ENCODE measurements around the gene XRCC6.
A peak's percentile ranks its signal among the peaks of the same experiment; 100 is the strongest.
"Not testable (repeated sequence)": the region's sequence is repeated elsewhere in the genome, so short reads cannot be mapped to it uniquely, and the experiment has no call there.

XRCC6 gene

GRCh38 chr22:41608386-41608785 is 12.7 kb upstream of the XRCC6 start:
- no peak overlapping the region for H3K27ac ChIP-seq (ENCODE audit: low read depth, low read length)
- H3K36me3 ChIP-seq (ENCODE audit: control insufficient read depth, insufficient read depth, low read length): peaks cover 4% of the 10 kb centered on the region
- H3K4me1 ChIP-seq (ENCODE audit: control insufficient read depth, insufficient read depth, low read length): no peaks in the 10 kb centered on the region
- no peaks in the 10 kb centered on the region for H3K27me3 ChIP-seq (ENCODE audit: control insufficient read depth, insufficient read depth, low read length)
- H3K4me3 ChIP-seq (ENCODE audit: low read length): no peak overlapping the region
- no peak overlapping the region for H3K9ac ChIP-seq (ENCODE audit: low read length)

- H3K27me3 ChIP-seq (ENCODE audit: control insufficient read depth, insufficient read depth, low read length): no peaks in the 10 kb centered on the region
- no peak overlapping the region for H3K9ac ChIP-seq (ENCODE audit: low read length)
- H3K4me1 ChIP-seq (ENCODE audit: control insufficient read depth, insufficient read depth, low read length): no peaks in the 10 kb centered on the region
- no peaks in the 10 kb centered on the region for H3K36me3 ChIP-seq (ENCODE audit: control insufficient read depth, insufficient read depth, low read length)
- no peak overlapping the region for H3K4me3 ChIP-seq (ENCODE audit: low read length)
- no peak overlapping the region for H3K27ac ChIP-seq (ENCODE audit: low read depth, low read length)
These were observed 8.3 kb upstream of the XRCC6 start for GRCh38 chr22:41612603-41613306.

GRCh38 chr22:41613456-41613855 is 7.6 kb upstream of the XRCC6 start:
- no peak overlapping the region for H3K4me3 ChIP-seq (ENCODE audit: low read length)
- no peaks in the 10 kb centered on the region for H3K36me3 ChIP-seq (ENCODE audit: control insufficient read depth, insufficient read depth, low read length)
- H3K27ac ChIP-seq (ENCODE audit: low read depth, low read length): no peak overlapping the region

GRCh38 chr22:41619979-41620588 is 1.0 kb upstream of the XRCC6 start:
- Histone ChIP-seq H3K4me1 (ENCODE audit: control insufficient read depth, insufficient read depth, low read length) (peaks cover 16% of the 10 kb centered on the region), H3K36me3 (ENCODE audit: control insufficient read depth, insufficient read depth, low read length) (peaks cover 6% of the 10 kb centered on the region), H3K9ac (ENCODE audit: low read length) (peak overlapping the region; percentile 53), H3K27me3 (ENCODE audit: control insufficient read depth, insufficient read depth, low read length) (no peaks in the 10 kb centered on the region), H3K27ac (ENCODE audit: low read depth, low read length) (peak overlapping the region; percentile 91), H3K4me3 (ENCODE audit: low read length) (peak overlapping the region; percentile 78)

More at GRCh38 chr22:41613456-41613855, 7.6 kb upstream of the XRCC6 start:
- Histone ChIP-seq H3K27me3 (ENCODE audit: control insufficient read depth, insufficient read depth, low read length) (no peaks in the 10 kb centered on the region), H3K9ac (ENCODE audit: low read length) (no peak overlapping the region), H3K4me1 (ENCODE audit: control insufficient read depth, insufficient read depth, low read length) (no peaks in the 10 kb centered on the region)

GRCh38 chr22:41620589-41621098 is 451 bp upstream of the XRCC6 start, which contains the start of gene DESI1:
Gene DESI1 (minus strand): TSS chr22:41621043. CDS start chr22:41620839, 204 bp downstream.
- Histone ChIP-seq H3K27me3 (ENCODE audit: control insufficient read depth, insufficient read depth, low read length) (no peaks in the 10 kb centered on the region), H3K27ac (ENCODE audit: low read depth, low read length) (peak within 1 kb of the TSS; percentile 98), H3K36me3 (ENCODE audit: control insufficient read depth, insufficient read depth, low read length) (peaks cover 8% of the 10 kb centered on the region), H3K4me1 (ENCODE audit: control insufficient read depth, insufficient read depth, low read length) (peaks cover 16% of the 10 kb centered on the region), H3K9ac (ENCODE audit: low read length) (peak within 1 kb of the TSS; percentile 91), H3K4me3 (ENCODE audit: low read length) (peak within 1 kb of the TSS; percentile 81)

GRCh38 chr22:41621911-41622179 is 750 bp downstream of the XRCC6 start:
- H3K4me1 ChIP-seq (ENCODE audit: control insufficient read depth, insufficient read depth, low read length): peaks cover 16% of the 10 kb centered on the region

GRCh38 chr22:41625577-41625976 is 4.5 kb downstream of the XRCC6 start:
- peaks cover 7% of the 10 kb centered on the region for H3K4me1 ChIP-seq (ENCODE audit: control insufficient read depth, insufficient read depth, low read length)
- H3K36me3 ChIP-seq (ENCODE audit: control insufficient read depth, insufficient read depth, low read length): peaks cover 21% of the 10 kb centered on the region
- no peaks in the 10 kb centered on the region for H3K27me3 ChIP-seq (ENCODE audit: control insufficient read depth, insufficient read depth, low read length)

More at GRCh38 chr22:41621911-41622179, 750 bp downstream of the XRCC6 start:
- Histone ChIP-seq H3K9ac (ENCODE audit: low read length) (peak overlapping the region; percentile 91), H3K4me3 (ENCODE audit: low read length) (peak overlapping the region; percentile 81), H3K27me3 (ENCODE audit: control insufficient read depth, insufficient read depth, low read length) (no peaks in the 10 kb centered on the region), H3K27ac (ENCODE audit: low read depth, low read length) (peak overlapping the region; percentile 98), H3K36me3 (ENCODE audit: control insufficient read depth, insufficient read depth, low read length) (peaks cover 8% of the 10 kb centered on the region)

GRCh38 chr22:41631115-41631514 is 10.0 kb downstream of the XRCC6 start:
- not testable (repeated sequence) for H3K4me1 ChIP-seq (ENCODE audit: control insufficient read depth, insufficient read depth, low read length); H3K27ac ChIP-seq (ENCODE audit: low read depth, low read length); H3K27me3 ChIP-seq (ENCODE audit: control insufficient read depth, insufficient read depth, low read length); H3K4me3 ChIP-seq (ENCODE audit: low read length); H3K9ac ChIP-seq (ENCODE audit: low read length)
- H3K36me3 ChIP-seq (ENCODE audit: control insufficient read depth, insufficient read depth, low read length): peaks cover 13% of the 10 kb centered on the region

More at GRCh38 chr22:41625577-41625976, 4.5 kb downstream of the XRCC6 start:
- H3K4me3 ChIP-seq (ENCODE audit: low read length): no peak overlapping the region
- H3K27ac ChIP-seq (ENCODE audit: low read depth, low read length): no peak overlapping the region
- H3K9ac ChIP-seq (ENCODE audit: low read length): no peak overlapping the region

- H3K27me3 ChIP-seq (ENCODE audit: control insufficient read depth, insufficient read depth, low read length); H3K4me1 ChIP-seq (ENCODE audit: control insufficient read depth, insufficient read depth, low read length); H3K9ac ChIP-seq (ENCODE audit: low read length); H3K27ac ChIP-seq (ENCODE audit: low read depth, low read length); H3K4me3 ChIP-seq (ENCODE audit: low read length): not testable (repeated sequence)
- H3K36me3 ChIP-seq (ENCODE audit: control insufficient read depth, insufficient read depth, low read length): peaks cover 17% of the 10 kb centered on the region
These were observed 10.5 kb downstream of the XRCC6 start for GRCh38 chr22:41631615-41632014.

GRCh38 chr22:41634610-41635009 is 13.5 kb downstream of the XRCC6 start:
- H3K9ac ChIP-seq (ENCODE audit: low read length); H3K4me3 ChIP-seq (ENCODE audit: low read length); H3K27me3 ChIP-seq (ENCODE audit: control insufficient read depth, insufficient read depth, low read length); H3K27ac ChIP-seq (ENCODE audit: low read depth, low read length); H3K4me1 ChIP-seq (ENCODE audit: control insufficient read depth, insufficient read depth, low read length): not testable (repeated sequence)
- H3K36me3 ChIP-seq (ENCODE audit: control insufficient read depth, insufficient read depth, low read length): peaks cover 18% of the 10 kb centered on the region

GRCh38 chr22:41636467-41636866 is 15.4 kb downstream of the XRCC6 start:
- Histone ChIP-seq H3K27me3 (ENCODE audit: control insufficient read depth, insufficient read depth, low read length) (no peaks in the 10 kb centered on the region), H3K4me1 (ENCODE audit: control insufficient read depth, insufficient read depth, low read length) (no peaks in the 10 kb centered on the region), H3K36me3 (ENCODE audit: control insufficient read depth, insufficient read depth, low read length) (peaks cover 20% of the 10 kb centered on the region), H3K27ac (ENCODE audit: low read depth, low read length) (no peak overlapping the region), H3K9ac (ENCODE audit: low read length) (no peak overlapping the region), H3K4me3 (ENCODE audit: low read length) (no peak overlapping the region)

GRCh38 chr22:41637623-41638022 is 16.5 kb downstream of the XRCC6 start:
- not testable (repeated sequence) for H3K4me1 ChIP-seq (ENCODE audit: control insufficient read depth, insufficient read depth, low read length); H3K27ac ChIP-seq (ENCODE audit: low read depth, low read length); H3K4me3 ChIP-seq (ENCODE audit: low read length); H3K27me3 ChIP-seq (ENCODE audit: control insufficient read depth, insufficient read depth, low read length); H3K9ac ChIP-seq (ENCODE audit: low read length)
- H3K36me3 ChIP-seq (ENCODE audit: control insufficient read depth, insufficient read depth, low read length): peaks cover 26% of the 10 kb centered on the region

- H3K4me1 ChIP-seq (ENCODE audit: control insufficient read depth, insufficient read depth, low read length): no peaks in the 10 kb centered on the region
- no peak overlapping the region for H3K4me3 ChIP-seq (ENCODE audit: low read length)
- no peaks in the 10 kb centered on the region for H3K27me3 ChIP-seq (ENCODE audit: control insufficient read depth, insufficient read depth, low read length)
- no peak overlapping the region for H3K27ac ChIP-seq (ENCODE audit: low read depth, low read length)
- peaks cover 28% of the 10 kb centered on the region for H3K36me3 ChIP-seq (ENCODE audit: control insufficient read depth, insufficient read depth, low read length)
- H3K9ac ChIP-seq (ENCODE audit: low read length): no peak overlapping the region
These were observed 17.0 kb downstream of the XRCC6 start for GRCh38 chr22:41638124-41638523.
